SK-N-MC (cell line): Measurements from ENCODE around the gene REEP1.

Experiments
- EZH2 ChIP-seq: fragments of 200-600 bp; sonication (generic); IDR thresholded peaks from one replicate; pipeline ENCODE4 v1.6.1; 2017; ENCODE audit warnings: antibody characterized with exemption
- FOXP2 ChIP-seq: optimal IDR thresholded peaks from 2 replicates; pipeline ENCODE3; 2011; ENCODE audit warnings: mild to moderate bottlenecking, moderate library complexity; ENCODE audit not compliant: insufficient read depth; ENCODE audit errors: extremely low read length, control extremely low read depth
- POLR2AphosphoS5 ChIP-seq: IDR thresholded peaks from 2 replicates; pipeline ENCODE4 v1.6.1; 2012; ENCODE audit warnings: mild to moderate bottlenecking, low read depth, low read length, borderline replicate concordance

- TF ChIP-seq POLR2AphosphoS5 (no peak), EZH2 (no peak), FOXP2 (no peak)
Observed at GRCh38 chr2:86249176-86249575, 88.2 kb downstream of the REEP1 start.
